K562 (cell line): Measurements from ENCODE around the gene RPF1. TPM values are rescaled to one million over a fixed set of nuclear protein-coding genes. Genes with fewer than 3 reads are reported as not detected.

Source experiments
- ATF2 ChIP-seq: sonication (generic); formaldehyde crosslinking; IDR thresholded peaks from 2 replicates; pipeline ENCODE4 v1.8.1; 2022; ENCODE audit warnings: missing genetic modification reagents
- HMGN3 ChIP-seq: IDR thresholded peaks from 2 replicates; pipeline ENCODE4 v1.6.1; 2011; ENCODE audit warnings: borderline replicate concordance, low read depth, mild to moderate bottlenecking, mixed read lengths, low read length; ENCODE audit not compliant: insufficient read length; ENCODE audit errors: extremely low read depth
- HNRNPK ChIP-seq: fragments of 200-400 bp; formaldehyde crosslinking; IDR thresholded peaks from one replicate; pipeline ENCODE4 v1.6.1; 2018; ENCODE audit warnings: mild to moderate bottlenecking, low read depth, low read length; ENCODE audit not compliant: poor library complexity, severe bottlenecking
- MAFG ChIP-seq: fragments of 450-650 bp; conservative IDR thresholded peaks from 2 replicates; pipeline ENCODE4 v1.6.1; 2016; ENCODE audit warnings: missing genetic modification characterization, missing compliant biosample characterization
- PBX2 ChIP-seq, 2 experiments: IDR thresholded peaks in 1 of 2; conservative IDR thresholded peaks in 1 of 2; 2 replicates each; pipeline ENCODE4 v1.6.1; 2016; ENCODE audit warnings: low read depth in 2 of 2, mild to moderate bottlenecking in 1 of 2, missing compliant biosample characterization in 1 of 2, missing genetic modification characterization in 1 of 2, moderate library complexity in 1 of 2
- PHF20 ChIP-seq: fragments of 450-650 bp; IDR thresholded peaks from 2 replicates; pipeline ENCODE4 v1.6.1; 2018; ENCODE audit not compliant: partially characterized antibody
- POLR2AphosphoS2 ChIP-seq: IDR thresholded peaks from 2 replicates; pipeline ENCODE4 v1.6.1; 2012; ENCODE audit warnings: low read length, improper control_type of control experiment
- POU5F1 ChIP-seq: fragments of 150-350 bp; IDR thresholded peaks from 2 replicates; pipeline ENCODE4 v1.6.1; 2014; ENCODE audit warnings: borderline replicate concordance, low read length, low read depth, mild to moderate bottlenecking; ENCODE audit not compliant: partially characterized antibody
- RNF2 ChIP-seq: sonication (generic); IDR thresholded peaks from 2 replicates; pipeline ENCODE4 v1.6.1; 2016
- SMARCA4 ChIP-seq: fragments of 450-650 bp; IDR thresholded peaks from 2 replicates; pipeline ENCODE4 v1.6.1; 2016
- ZBED1 ChIP-seq: IDR thresholded peaks from 2 replicates; pipeline ENCODE4 v1.6.1; 2014
- ZFP1 ChIP-seq: fragments of 450-650 bp; formaldehyde crosslinking; IDR thresholded peaks from 2 replicates; pipeline ENCODE4 v1.4.0; 2020; ENCODE audit warnings: mild to moderate bottlenecking, mixed read lengths
- ZKSCAN3 ChIP-seq: fragments of 250-450 bp; sonication (Bioruptor Pico); IDR thresholded peaks from 2 replicates; pipeline ENCODE4 v1.4.0; 2020
- ZNF212 ChIP-seq: fragments of 450-650 bp; formaldehyde crosslinking; IDR thresholded peaks from 2 replicates; pipeline ENCODE4 v1.4.0; 2020; ENCODE audit warnings: mild to moderate bottlenecking
- ZNF551 ChIP-seq: fragments of 250-450 bp; sonication (Bioruptor Pico); IDR thresholded peaks from 2 replicates; pipeline ENCODE4 v1.5.0; 2021; ENCODE audit warnings: mild to moderate bottlenecking, moderate library complexity
- ZNF766 ChIP-seq: fragments of 200-800 bp; sonication (Bioruptor generic); conservative IDR thresholded peaks from 2 replicates; pipeline ENCODE4 v1.6.1; 2016; ENCODE audit warnings: missing genetic modification characterization, missing compliant biosample characterization
- polyA plus RNA-seq, 8 experiments: library from polyadenylated mRNA; depleted of rRNA in 4 of 8; stranded (reverse) in 5 of 8; unstranded in 3 of 8; fragments of >200 nt; fragmentation: Nextera tagmentation in 2 of 8; fragmentation: Illumina TruSeq in 1 of 8; extraction: Ambion mirVana in 2 of 8; extraction: Trizol in 1 of 8; gene quantifications; 2 replicates each; pipeline versions ENCODE4 v1.2.1 to v1.2.3, GENCODE V29; 2011 to 2014; ENCODE audit warnings: inconsistent platforms in 1 of 8, missing spikeins in 1 of 8
- total RNA-seq, 7 experiments: library from RNA; depleted of rRNA in 6 of 7; stranded (reverse); fragments of >200 nt in 6 of 7; fragmentation: Illumina TruSeq in 2 of 7; extraction: Trizol in 2 of 7; gene quantifications; 2 replicates each; pipeline versions ENCODE4 v1.2.1 to v1.2.3, GENCODE V29; 2011 to 2021; ENCODE audit warnings: low replicate concordance in 1 of 7
- TF ChIP-seq, protein P1 (sequence below): fragments of 450-650 bp; formaldehyde crosslinking; IDR thresholded peaks from 2 replicates; pipeline ENCODE4 v1.4.0; 2020; ENCODE audit warnings: mild to moderate bottlenecking, moderate library complexity
- TF ChIP-seq, protein P2 (sequence below): sonication (generic); formaldehyde crosslinking; IDR thresholded peaks from 2 replicates; pipeline ENCODE4 v1.8.0; 2022; ENCODE audit warnings: mild to moderate bottlenecking, missing genetic modification reagents

The RPF1 gene
- total and polyA plus RNA-seq, 9 of the 15 experiments (the other 6 are each of a cell fraction or from before 2014, with no cell fraction given), result 52.4 to 156 (median 90.2) TPM

DNA sequence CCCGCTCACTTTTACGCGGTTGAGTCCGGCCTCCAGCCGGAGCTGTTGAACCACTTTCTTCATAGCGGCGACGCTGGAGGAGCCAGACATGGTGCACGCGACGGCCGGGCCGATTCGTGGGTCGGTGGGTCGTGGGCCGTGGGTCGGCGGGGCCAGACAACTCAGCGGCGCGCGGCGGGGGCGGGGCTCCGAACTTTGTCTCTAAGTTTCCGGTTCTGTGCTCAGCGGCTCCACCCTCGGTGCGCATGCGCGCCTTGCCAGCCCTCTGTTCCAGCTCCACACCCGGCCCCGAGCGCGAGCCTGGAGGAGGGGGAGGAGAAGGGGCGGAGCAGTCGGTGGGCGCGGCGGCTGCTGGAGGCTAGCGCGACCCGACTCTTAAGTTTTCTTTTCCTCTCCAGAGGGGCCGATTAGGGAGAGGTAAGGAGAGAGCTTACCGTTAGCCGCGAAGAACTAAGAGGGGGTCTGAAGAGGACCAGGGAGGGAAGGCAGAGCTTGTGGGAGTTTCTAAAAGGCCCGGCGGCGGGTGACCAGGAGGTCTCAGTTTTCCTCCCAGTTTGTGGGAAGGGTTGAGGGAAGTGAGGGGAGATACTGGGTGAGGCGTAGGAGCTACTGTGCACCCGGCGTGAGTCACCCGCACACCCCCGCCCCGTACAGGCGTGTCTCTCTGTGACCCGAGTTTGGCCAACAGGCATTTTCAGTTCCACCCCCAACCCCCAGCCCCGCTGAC lies 27.1 kb downstream of the RPF1 start, which contains the start of the genes GNG5 and SPATA1 (continued):
- TF ChIP-seq, protein P1, sequence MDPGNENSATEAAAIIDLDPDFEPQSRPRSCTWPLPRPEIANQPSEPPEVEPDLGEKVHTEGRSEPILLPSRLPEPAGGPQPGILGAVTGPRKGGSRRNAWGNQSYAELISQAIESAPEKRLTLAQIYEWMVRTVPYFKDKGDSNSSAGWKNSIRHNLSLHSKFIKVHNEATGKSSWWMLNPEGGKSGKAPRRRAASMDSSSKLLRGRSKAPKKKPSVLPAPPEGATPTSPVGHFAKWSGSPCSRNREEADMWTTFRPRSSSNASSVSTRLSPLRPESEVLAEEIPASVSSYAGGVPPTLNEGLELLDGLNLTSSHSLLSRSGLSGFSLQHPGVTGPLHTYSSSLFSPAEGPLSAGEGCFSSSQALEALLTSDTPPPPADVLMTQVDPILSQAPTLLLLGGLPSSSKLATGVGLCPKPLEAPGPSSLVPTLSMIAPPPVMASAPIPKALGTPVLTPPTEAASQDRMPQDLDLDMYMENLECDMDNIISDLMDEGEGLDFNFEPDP (CRISPR knock-in tag), result no peak
- no peak for TF ChIP-seq MAFG (tag)
- peak; percentile 89 for TF ChIP-seq HMGN3
- no peak for TF ChIP-seq ATF2 (CRISPR knock-in tag)
- TF ChIP-seq POU5F1, result no peak
- 0 out of 2 replicates have a peak, but pooled peaks have one; percentile 13 for TF ChIP-seq ZNF766
- TF ChIP-seq HNRNPK, result no peak
- peak; percentile 91 for TF ChIP-seq SMARCA4
- peak; percentile 83; the same call in 1 of the 2 replicates for TF ChIP-seq RNF2
- TF ChIP-seq ZFP1 (CRISPR knock-in tag), result no peak; the same call in 1 of the 2 replicates
- TF ChIP-seq PBX2 (CRISPR knock-in tag; IDR thresholded peaks at IDR 0.05; ENCODE audit: low read depth), result no peak
- no peak for TF ChIP-seq PBX2 (tag; conservative IDR thresholded peaks at IDR 0.05; ENCODE audit: low read depth)
- no peak for TF ChIP-seq ZKSCAN3
- TF ChIP-seq ZBED1, result no peak
- TF ChIP-seq, protein P2, sequence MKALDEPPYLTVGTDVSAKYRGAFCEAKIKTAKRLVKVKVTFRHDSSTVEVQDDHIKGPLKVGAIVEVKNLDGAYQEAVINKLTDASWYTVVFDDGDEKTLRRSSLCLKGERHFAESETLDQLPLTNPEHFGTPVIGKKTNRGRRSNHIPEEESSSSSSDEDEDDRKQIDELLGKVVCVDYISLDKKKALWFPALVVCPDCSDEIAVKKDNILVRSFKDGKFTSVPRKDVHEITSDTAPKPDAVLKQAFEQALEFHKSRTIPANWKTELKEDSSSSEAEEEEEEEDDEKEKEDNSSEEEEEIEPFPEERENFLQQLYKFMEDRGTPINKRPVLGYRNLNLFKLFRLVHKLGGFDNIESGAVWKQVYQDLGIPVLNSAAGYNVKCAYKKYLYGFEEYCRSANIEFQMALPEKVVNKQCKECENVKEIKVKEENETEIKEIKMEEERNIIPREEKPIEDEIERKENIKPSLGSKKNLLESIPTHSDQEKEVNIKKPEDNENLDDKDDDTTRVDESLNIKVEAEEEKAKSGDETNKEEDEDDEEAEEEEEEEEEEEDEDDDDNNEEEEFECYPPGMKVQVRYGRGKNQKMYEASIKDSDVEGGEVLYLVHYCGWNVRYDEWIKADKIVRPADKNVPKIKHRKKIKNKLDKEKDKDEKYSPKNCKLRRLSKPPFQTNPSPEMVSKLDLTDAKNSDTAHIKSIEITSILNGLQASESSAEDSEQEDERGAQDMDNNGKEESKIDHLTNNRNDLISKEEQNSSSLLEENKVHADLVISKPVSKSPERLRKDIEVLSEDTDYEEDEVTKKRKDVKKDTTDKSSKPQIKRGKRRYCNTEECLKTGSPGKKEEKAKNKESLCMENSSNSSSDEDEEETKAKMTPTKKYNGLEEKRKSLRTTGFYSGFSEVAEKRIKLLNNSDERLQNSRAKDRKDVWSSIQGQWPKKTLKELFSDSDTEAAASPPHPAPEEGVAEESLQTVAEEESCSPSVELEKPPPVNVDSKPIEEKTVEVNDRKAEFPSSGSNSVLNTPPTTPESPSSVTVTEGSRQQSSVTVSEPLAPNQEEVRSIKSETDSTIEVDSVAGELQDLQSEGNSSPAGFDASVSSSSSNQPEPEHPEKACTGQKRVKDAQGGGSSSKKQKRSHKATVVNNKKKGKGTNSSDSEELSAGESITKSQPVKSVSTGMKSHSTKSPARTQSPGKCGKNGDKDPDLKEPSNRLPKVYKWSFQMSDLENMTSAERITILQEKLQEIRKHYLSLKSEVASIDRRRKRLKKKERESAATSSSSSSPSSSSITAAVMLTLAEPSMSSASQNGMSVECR (CRISPR knock-in tag), result peak; percentile 65; the same call in 1 of the 2 replicates
- no peak for TF ChIP-seq ZNF212 (CRISPR knock-in tag)
- TF ChIP-seq ZNF551 (CRISPR knock-in tag), result no peak
- TF ChIP-seq POLR2AphosphoS2, result no peak; the same call in 1 of the 2 replicates
- no peak for TF ChIP-seq PHF20
